LNCAP (cell line): Measurements from ENCODE around the gene BAD.

Source experiments
- TF ChIP-seq, protein P1 (sequence below): fragments of 450-650 bp; IDR thresholded peaks from 2 replicates; pipeline ENCODE4 v1.5.1; 2017; ENCODE audit warnings: mild to moderate bottlenecking

BAD gene

DNA sequence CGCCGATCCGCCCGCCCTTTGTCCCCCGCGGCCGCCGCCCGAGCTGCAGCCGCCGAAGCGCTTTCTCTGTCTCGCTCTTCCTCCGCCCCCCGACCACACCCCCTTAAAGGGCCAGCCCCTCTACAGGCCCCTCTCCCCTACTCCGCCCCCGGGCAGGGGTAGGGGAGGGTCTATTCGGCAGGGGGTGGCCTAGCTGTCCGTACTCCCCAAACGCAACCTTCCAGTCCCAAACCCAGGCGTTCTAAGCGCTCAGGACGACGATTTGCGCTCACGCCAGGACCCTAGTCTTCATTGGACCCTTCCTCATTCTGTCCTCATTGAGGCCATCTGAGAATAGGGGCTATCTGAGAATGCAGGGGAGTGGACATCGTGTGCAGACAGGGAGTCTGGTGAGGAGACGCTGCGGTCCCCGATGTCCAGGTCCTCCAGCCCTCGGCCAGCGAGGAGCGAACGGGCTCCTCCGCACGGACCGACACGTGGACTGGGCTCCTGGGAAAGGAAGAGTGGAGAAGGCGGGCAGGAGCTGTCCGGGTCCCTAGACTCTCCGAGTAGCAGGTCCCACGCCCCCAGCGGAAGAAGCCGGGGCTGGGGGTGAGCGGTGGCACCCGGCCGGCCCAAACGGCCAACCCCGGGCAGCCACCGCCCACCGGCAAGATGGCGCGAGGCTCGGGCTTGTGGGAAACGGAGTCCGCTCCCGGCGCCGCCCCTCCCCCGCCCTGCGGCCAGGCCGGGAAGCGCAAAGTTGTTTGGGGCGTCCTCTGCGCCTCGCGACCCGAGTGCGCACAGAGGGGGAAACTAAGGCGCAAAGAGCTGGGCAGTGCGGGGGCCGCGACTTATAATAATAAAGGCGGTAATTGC lies 37.4 kb downstream of the BAD start, which contains the start of gene PPP1R14B:
Gene PPP1R14B (minus strand): TSS at position 73 of the 858 bp plus-strand sequence. CDS start 270 bp downstream, outside the sequence.
- TF ChIP-seq, protein P1, sequence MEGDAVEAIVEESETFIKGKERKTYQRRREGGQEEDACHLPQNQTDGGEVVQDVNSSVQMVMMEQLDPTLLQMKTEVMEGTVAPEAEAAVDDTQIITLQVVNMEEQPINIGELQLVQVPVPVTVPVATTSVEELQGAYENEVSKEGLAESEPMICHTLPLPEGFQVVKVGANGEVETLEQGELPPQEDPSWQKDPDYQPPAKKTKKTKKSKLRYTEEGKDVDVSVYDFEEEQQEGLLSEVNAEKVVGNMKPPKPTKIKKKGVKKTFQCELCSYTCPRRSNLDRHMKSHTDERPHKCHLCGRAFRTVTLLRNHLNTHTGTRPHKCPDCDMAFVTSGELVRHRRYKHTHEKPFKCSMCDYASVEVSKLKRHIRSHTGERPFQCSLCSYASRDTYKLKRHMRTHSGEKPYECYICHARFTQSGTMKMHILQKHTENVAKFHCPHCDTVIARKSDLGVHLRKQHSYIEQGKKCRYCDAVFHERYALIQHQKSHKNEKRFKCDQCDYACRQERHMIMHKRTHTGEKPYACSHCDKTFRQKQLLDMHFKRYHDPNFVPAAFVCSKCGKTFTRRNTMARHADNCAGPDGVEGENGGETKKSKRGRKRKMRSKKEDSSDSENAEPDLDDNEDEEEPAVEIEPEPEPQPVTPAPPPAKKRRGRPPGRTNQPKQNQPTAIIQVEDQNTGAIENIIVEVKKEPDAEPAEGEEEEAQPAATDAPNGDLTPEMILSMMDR, result no peak

DNA sequence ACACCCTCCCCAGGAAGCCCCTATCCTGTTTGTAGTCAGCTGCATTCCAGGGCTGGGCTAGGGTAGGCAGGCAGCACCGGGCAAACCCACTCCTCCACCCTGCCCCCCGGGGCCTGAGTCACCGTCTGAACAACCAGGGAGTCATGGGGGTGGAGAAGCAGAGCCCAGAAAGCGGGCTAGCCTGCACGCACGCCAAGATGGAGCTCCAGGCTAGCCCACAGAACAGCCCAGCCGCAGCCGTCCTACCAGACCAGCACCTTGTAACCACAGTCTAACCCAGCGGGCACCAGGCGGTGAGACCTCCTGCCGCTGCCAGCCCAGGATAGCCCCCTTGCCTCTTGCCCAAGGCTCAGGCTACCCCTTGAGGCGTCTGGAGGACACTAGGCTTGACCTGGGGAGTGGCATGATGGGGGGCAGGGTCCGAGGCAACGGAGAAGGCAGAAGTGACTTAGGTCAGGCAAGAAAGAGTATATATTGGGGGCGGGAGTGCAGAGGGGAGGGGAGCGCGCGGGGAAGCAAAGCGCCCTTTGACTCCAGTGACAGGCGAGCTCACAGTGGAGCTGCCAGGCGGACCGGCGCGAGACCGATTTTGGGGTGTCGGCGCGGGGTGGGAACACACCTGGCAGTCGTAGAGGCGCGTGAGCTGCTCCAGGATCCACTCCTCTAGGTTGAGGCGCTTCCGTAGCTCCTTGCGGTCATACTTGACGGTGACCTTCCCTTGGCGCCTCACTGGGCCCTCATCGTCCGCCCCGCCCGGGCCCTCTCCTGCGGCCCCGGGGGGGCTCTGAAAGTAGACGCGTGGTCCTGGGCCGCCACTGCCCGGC lies 38.5 kb downstream of the BAD start:
- TF ChIP-seq, protein P1, result no peak

DNA sequence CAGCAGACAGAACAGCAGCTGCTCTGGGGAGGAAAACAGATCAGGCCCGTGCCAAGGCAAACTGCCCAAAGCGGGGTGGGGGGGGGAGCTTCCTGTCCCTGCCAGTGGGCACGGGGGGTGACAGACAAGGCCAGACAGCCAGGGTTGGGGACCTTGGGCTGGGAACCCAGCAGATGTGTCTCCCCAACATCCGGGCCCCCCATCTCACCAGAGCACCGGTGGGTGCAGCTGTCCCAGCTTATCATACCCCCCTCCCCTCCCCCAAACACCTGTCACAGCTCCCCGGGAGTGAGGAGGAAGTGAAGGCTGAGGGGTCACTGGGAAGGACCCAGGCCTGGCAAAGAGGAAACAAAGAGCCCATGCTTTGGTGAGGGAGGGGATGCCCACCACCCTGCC lies 39.1 kb downstream of the BAD start:
- TF ChIP-seq, protein P1, result no peak

DNA sequence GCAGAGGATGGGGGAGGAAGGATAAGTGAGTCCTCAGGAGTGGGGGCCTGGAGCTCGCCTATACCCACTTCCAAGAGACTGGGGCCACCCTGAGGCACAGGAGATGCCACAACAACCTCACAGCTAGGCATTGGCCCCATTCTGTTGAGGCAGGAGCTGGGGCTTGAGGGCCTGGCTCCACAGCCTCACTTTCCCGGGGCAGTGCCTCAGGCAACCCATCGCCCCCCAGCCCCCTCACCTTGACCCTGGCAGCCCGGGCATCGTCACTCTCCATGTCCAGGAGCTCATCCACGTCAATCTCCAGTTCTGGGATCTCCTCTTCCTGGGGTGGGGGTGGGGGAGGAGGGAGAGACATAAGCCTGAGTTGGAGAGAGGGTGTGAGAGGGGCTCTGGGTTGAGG lies 39.5 kb downstream of the BAD start:
- TF ChIP-seq, protein P1, result no peak

DNA sequence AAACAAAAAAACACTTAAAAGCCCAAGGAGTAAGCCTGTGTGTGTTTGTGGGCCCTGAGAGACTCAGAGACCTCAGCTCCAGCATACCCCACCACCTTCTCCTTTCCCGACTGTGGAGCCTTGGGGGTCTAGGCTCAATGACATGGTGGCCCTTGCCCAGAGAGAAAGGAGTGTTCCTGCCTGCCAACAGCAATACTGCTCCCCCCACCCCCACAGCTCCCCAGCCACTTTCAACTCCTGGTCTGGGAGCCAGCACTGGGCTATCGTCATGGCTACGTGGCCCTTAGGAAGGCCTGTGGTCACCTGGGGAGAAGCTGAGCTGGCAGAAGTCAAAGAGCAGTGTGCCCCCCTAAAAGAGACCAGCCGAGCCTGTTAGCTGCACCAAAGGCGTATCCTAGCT lies 40.4 kb downstream of the BAD start:
- TF ChIP-seq, protein P1, result no peak

DNA sequence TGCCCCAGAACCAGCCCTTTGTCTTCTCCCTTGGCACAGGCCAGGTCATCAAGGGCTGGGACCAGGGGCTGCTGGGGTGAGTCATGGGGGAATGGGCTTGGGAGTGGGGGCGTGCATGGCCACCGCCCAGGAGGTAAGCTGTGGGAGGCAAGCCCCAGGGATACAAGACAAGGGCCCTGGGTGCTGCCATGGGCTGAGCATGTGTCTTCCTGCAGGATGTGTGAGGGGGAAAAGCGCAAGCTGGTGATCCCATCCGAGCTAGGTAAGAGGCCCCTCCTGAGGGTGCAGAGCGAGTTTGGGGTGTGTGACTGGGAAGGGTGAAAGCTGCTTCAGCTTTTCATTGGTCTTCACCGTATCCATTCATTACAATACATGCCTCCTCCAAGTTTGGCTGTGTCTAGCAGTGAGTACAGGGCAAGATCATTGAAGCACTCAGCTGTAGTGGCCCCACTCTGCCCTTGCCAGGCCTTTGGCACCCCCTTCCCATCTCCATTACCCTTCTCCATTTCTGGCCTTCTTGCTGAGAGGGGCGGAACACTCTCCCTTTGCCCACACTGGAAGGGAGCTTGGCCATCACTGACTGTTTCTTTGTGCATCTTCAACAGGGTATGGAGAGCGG lies 41.1 kb downstream of the BAD start:
- TF ChIP-seq, protein P1, result no peak
